ENCODE measurements around the gene TNFRSF25. TPM values are rescaled to one million over a fixed set of nuclear protein-coding genes. Genes with fewer than 3 reads are reported as not detected.
"Not testable (repeated sequence)": the region's sequence is repeated elsewhere in the genome, so short reads cannot be mapped to it uniquely, and the experiment has no call there.

The TNFRSF25 gene
- total RNA-seq, 1 donor from 2014 or later, result 10.0 TPM

- intact Hi-C loops (cut with DNase I), result no loop called here
- peaks cover 24% of the 10 kb centered on the region for H3K27me3 ChIP-seq
- no peak for ATAC-seq
Measured at GRCh38 chr1:6435547-6435946, 30.4 kb downstream of the TNFRSF25 start.

GRCh38 chr1:6435129-6435528 lies 30.8 kb downstream of the TNFRSF25 start:
- H3K9me3 ChIP-seq, result no peaks in the 10 kb centered on the region
- no peaks in the 10 kb centered on the region for H3K36me3 ChIP-seq
- H3K4me3 ChIP-seq, result no peak overlapping the region
- no peaks in the 10 kb centered on the region for H3K4me1 ChIP-seq
- intact Hi-C loops (cut with DNase I), result no loop called here
- peaks cover 25% of the 10 kb centered on the region for H3K27me3 ChIP-seq
- ATAC-seq (no peak), DNase-seq (no peak)
- TF ChIP-seq CTCF (IDR thresholded peaks at IDR 0.05), result no peak
- H3K27ac ChIP-seq, result no peak overlapping the region

More at GRCh38 chr1:6435547-6435946, 30.4 kb downstream of the TNFRSF25 start:
- TF ChIP-seq CTCF (IDR thresholded peaks at IDR 0.05), result no peak
- no peaks in the 10 kb centered on the region for H3K9me3 ChIP-seq
- H3K27ac ChIP-seq, result no peak overlapping the region
- no peaks in the 10 kb centered on the region for H3K36me3 ChIP-seq
- H3K4me3 ChIP-seq, result no peak overlapping the region
- DNase-seq, result no peak
- H3K4me1 ChIP-seq, result no peaks in the 10 kb centered on the region

- intact Hi-C loops (cut with DNase I), result no loop called here
- DNase-seq, result no peak
- Histone ChIP-seq H3K27ac (no peak overlapping the region), H3K36me3 (no peaks in the 10 kb centered on the region), H3K9me3 (no peaks in the 10 kb centered on the region), H3K4me3 (no peak overlapping the region), H3K4me1 (no peaks in the 10 kb centered on the region), H3K27me3 (peaks cover 19% of the 10 kb centered on the region)
- ATAC-seq, result no peak
- no peak for TF ChIP-seq CTCF (IDR thresholded peaks at IDR 0.05)
Measured at GRCh38 chr1:6434186-6434585, 31.8 kb downstream of the TNFRSF25 start.

GRCh38 chr1:6431645-6432579 lies 34.1 kb downstream of the TNFRSF25 start:
- ATAC-seq; intact Hi-C loops (cut with DNase I): not testable (repeated sequence)

GRCh38 chr1:6429660-6430411 lies 36.1 kb downstream of the TNFRSF25 start:
- H3K9me3 ChIP-seq; H3K36me3 ChIP-seq; H3K27ac ChIP-seq; DNase-seq; H3K4me3 ChIP-seq; H3K4me1 ChIP-seq; intact Hi-C loops (cut with DNase I): not testable (repeated sequence)
- peaks cover 45% of the 10 kb centered on the region for H3K27me3 ChIP-seq
- peak; percentile 27 for ATAC-seq

More at GRCh38 chr1:6431645-6432579, 34.1 kb downstream of the TNFRSF25 start:
- H3K36me3 ChIP-seq, H3K4me3 ChIP-seq, H3K27ac ChIP-seq, H3K4me1 ChIP-seq, H3K9me3 ChIP-seq, DNase-seq: not testable (repeated sequence)
- H3K27me3 ChIP-seq, result peaks cover 24% of the 10 kb centered on the region

GRCh38 chr1:6428453-6428852 lies 37.5 kb downstream of the TNFRSF25 start:
- ATAC-seq; H3K9me3 ChIP-seq; intact Hi-C loops (cut with DNase I); H3K4me3 ChIP-seq; H3K36me3 ChIP-seq; H3K27ac ChIP-seq; DNase-seq: not testable (repeated sequence)
- peaks cover 13% of the 10 kb centered on the region for H3K4me1 ChIP-seq
- peaks cover 57% of the 10 kb centered on the region for H3K27me3 ChIP-seq

Data from upper lobe of right lung (tissue), 1 donor.